Measurements from ENCODE around the gene CSN2. TPM values are rescaled to one million over a fixed set of nuclear protein-coding genes. Genes with fewer than 3 reads are reported as not detected.

The CSN2 gene, protein sequence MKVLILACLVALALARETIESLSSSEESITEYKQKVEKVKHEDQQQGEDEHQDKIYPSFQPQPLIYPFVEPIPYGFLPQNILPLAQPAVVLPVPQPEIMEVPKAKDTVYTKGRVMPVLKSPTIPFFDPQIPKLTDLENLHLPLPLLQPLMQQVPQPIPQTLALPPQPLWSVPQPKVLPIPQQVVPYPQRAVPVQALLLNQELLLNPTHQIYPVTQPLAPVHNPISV
- total RNA-seq (2022) (not detected in 2 replicates), Bru-seq, nascent RNA (not detected), BruChase-seq, experiment 1, labeled RNA remaining after a 6-hour chase (not detected), BruChase-seq, experiment 2, labeled RNA remaining after a 2-hour chase (not detected)
- long read RNA-seq, result 0 reads

DNA sequence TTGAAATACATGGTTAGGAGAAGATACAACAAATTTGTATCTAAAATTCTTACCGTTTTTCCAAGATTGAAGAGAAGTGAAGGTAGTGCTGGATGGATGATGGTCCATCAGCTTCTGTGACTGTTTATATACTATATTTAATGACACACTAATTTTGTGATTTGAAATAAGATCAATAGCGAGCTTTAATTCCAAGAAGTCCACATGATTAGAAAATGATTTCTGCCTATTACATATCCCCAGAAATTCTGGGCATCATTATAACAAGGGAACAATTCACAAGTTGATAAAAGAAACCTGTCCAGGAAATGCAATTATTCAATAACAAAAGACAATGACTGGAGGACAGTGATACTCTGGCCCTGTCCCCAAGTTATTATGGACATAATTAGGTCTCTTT, at the start of gene CSN2:
TSS of gene CSN2 (minus strand) at position 101 of the 400 bp plus-strand sequence. CDS start 4,733 bp downstream, outside the sequence.
- H3K4me3 Mint-ChIP-seq (ENCODE audit: low read depth, unreplicated experiment), result no peak within 1 kb of the TSS
- no TSS peak for BruUV-seq (replicated peaks)
- CTCF ChIA-PET, result no interaction called here
- intact Hi-C loops (cut with micrococcal nuclease; ENCODE audit: unreplicated experiment), result no loop called here
- TF ChIP-seq, protein P1, sequence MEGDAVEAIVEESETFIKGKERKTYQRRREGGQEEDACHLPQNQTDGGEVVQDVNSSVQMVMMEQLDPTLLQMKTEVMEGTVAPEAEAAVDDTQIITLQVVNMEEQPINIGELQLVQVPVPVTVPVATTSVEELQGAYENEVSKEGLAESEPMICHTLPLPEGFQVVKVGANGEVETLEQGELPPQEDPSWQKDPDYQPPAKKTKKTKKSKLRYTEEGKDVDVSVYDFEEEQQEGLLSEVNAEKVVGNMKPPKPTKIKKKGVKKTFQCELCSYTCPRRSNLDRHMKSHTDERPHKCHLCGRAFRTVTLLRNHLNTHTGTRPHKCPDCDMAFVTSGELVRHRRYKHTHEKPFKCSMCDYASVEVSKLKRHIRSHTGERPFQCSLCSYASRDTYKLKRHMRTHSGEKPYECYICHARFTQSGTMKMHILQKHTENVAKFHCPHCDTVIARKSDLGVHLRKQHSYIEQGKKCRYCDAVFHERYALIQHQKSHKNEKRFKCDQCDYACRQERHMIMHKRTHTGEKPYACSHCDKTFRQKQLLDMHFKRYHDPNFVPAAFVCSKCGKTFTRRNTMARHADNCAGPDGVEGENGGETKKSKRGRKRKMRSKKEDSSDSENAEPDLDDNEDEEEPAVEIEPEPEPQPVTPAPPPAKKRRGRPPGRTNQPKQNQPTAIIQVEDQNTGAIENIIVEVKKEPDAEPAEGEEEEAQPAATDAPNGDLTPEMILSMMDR (IDR thresholded peaks at IDR 0.05; ENCODE audit: unreplicated experiment), result no peak
- no peaks in the 10 kb centered on the region for H3K27me3 Mint-ChIP-seq (ENCODE audit: unreplicated experiment)
- no peaks in the 10 kb centered on the region for H3K36me3 Mint-ChIP-seq (ENCODE audit: insufficient read depth, unreplicated experiment)
- no peak within 1 kb of the TSS for H3K27ac Mint-ChIP-seq (ENCODE audit: unreplicated experiment)
- no peaks in the 10 kb centered on the region for H3K4me1 Mint-ChIP-seq (ENCODE audit: low read depth, unreplicated experiment)
- H3K9me3 Mint-ChIP-seq (ENCODE audit: low read depth, unreplicated experiment), result peaks cover 4% of the 10 kb centered on the region
- DNase-seq, result no peak

DNA sequence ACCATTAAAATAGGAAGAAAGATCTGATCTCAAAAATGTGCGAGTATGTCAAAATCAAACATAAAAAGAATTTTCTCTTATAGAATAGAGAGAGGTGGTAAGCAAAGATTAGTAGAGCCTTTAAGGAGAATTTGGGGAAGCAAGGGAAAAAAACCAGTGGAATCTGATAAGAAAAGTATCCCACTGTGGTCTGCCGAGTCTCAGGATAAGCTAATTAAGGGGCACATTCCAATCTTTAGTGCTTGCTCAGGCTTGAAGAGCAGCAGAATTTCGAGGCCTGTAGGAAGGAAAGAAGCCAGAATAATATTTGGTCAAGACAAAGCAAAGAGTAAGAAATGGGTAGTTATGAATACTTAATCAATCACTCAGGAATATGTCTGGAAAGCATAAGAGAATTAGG, 43.2 kb upstream of the CSN2 start:
- no peak overlapping the region for H3K4me3 Mint-ChIP-seq (ENCODE audit: low read depth, unreplicated experiment)
- H3K27me3 Mint-ChIP-seq (ENCODE audit: unreplicated experiment), result no peaks in the 10 kb centered on the region
- CTCF ChIA-PET, result no interaction called here
- no peak overlapping the region for H3K27ac Mint-ChIP-seq (ENCODE audit: unreplicated experiment)
- DNase-seq, result no peak
- no peaks in the 10 kb centered on the region for H3K4me1 Mint-ChIP-seq (ENCODE audit: low read depth, unreplicated experiment)
- TF ChIP-seq, protein P1 (IDR thresholded peaks at IDR 0.05; ENCODE audit: unreplicated experiment), result no peak
- BruUV-seq (replicated peaks), result no TSS peak
- no peaks in the 10 kb centered on the region for H3K9me3 Mint-ChIP-seq (ENCODE audit: low read depth, unreplicated experiment)
- H3K36me3 Mint-ChIP-seq (ENCODE audit: insufficient read depth, unreplicated experiment), result no peaks in the 10 kb centered on the region
- intact Hi-C loops (cut with micrococcal nuclease; ENCODE audit: unreplicated experiment), result no loop called here

DNA sequence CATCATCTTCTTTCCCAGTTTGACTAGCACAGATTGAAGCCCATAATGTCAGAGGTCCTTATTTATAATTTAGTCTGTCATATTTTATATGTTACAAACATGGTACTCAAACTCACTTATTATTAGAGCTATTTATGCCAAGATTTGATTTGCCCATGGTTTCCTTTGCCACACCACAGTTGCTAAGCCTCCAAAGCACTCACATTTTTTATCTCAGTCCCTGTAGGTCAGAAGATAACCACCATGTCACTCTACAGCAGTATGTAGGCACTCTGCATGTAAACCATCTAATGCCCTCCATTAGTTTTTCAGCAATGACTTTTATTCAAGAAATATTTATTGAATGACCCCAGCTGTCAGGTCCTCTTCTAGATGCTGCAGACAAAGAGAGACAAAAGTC, 37.0 kb upstream of the CSN2 start:
- intact Hi-C loops (cut with micrococcal nuclease; ENCODE audit: unreplicated experiment), result no loop called here
- Mint-ChIP-seq H3K27me3 (ENCODE audit: unreplicated experiment) (no peaks in the 10 kb centered on the region), H3K4me3 (ENCODE audit: low read depth, unreplicated experiment) (no peak overlapping the region), H3K27ac (ENCODE audit: unreplicated experiment) (no peak overlapping the region), H3K4me1 (ENCODE audit: low read depth, unreplicated experiment) (no peaks in the 10 kb centered on the region), H3K36me3 (ENCODE audit: insufficient read depth, unreplicated experiment) (no peaks in the 10 kb centered on the region), H3K9me3 (ENCODE audit: low read depth, unreplicated experiment) (no peaks in the 10 kb centered on the region)
- BruUV-seq (replicated peaks), result no TSS peak
- CTCF ChIA-PET, result no interaction called here
- TF ChIP-seq, protein P1 (IDR thresholded peaks at IDR 0.05; ENCODE audit: unreplicated experiment), result no peak
- no peak for DNase-seq

DNA sequence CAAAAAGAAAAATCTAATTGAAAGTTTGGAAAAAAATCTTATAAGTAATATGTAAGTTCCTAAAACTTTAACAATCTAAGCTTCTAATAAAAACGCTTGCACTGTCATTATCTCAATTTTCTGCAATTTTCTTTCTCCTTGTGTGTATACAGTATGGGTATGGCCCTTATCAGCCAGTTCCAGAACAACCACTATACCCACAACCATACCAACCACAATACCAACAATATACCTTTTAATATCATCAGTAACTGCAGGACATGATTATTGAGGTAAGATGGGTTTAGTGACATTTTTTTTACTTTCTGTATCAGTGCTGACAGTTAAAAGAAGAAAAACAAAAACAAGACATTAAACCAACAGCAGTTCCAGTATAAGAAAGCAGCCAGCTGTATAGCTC, 35.2 kb upstream of the CSN2 start:
- Mint-ChIP-seq H3K4me3 (ENCODE audit: low read depth, unreplicated experiment) (no peak overlapping the region), H3K27me3 (ENCODE audit: unreplicated experiment) (no peaks in the 10 kb centered on the region), H3K9me3 (ENCODE audit: low read depth, unreplicated experiment) (no peaks in the 10 kb centered on the region), H3K36me3 (ENCODE audit: insufficient read depth, unreplicated experiment) (no peaks in the 10 kb centered on the region), H3K4me1 (ENCODE audit: low read depth, unreplicated experiment) (no peaks in the 10 kb centered on the region), H3K27ac (ENCODE audit: unreplicated experiment) (no peak overlapping the region)
- TF ChIP-seq, protein P1 (IDR thresholded peaks at IDR 0.05; ENCODE audit: unreplicated experiment), result no peak
- CTCF ChIA-PET, result no interaction called here
- no TSS peak for BruUV-seq (replicated peaks)
- intact Hi-C loops (cut with micrococcal nuclease; ENCODE audit: unreplicated experiment), result no loop called here
- no peak for DNase-seq

All from Calu3 (cell line).